Measurements from ENCODE around the gene WNT9B.

GRCh38 chr17:46895171-46895570, 43.8 kb downstream of the WNT9B start:
- TF ChIP-seq CTCF (IDR thresholded peaks at IDR 0.05) (no peak), ZFX (IDR thresholded peaks at IDR 0.05; ENCODE audit: borderline replicate concordance) (no peak)
